NCI-H774 (cell line): Measurements from ENCODE around the gene SURF2.

Experiments
- DNase-seq: peaks from one replicate; lab custom pipeline; 2025; lab: John Stamatoyannopoulos, UW

Gene SURF2

DNA sequence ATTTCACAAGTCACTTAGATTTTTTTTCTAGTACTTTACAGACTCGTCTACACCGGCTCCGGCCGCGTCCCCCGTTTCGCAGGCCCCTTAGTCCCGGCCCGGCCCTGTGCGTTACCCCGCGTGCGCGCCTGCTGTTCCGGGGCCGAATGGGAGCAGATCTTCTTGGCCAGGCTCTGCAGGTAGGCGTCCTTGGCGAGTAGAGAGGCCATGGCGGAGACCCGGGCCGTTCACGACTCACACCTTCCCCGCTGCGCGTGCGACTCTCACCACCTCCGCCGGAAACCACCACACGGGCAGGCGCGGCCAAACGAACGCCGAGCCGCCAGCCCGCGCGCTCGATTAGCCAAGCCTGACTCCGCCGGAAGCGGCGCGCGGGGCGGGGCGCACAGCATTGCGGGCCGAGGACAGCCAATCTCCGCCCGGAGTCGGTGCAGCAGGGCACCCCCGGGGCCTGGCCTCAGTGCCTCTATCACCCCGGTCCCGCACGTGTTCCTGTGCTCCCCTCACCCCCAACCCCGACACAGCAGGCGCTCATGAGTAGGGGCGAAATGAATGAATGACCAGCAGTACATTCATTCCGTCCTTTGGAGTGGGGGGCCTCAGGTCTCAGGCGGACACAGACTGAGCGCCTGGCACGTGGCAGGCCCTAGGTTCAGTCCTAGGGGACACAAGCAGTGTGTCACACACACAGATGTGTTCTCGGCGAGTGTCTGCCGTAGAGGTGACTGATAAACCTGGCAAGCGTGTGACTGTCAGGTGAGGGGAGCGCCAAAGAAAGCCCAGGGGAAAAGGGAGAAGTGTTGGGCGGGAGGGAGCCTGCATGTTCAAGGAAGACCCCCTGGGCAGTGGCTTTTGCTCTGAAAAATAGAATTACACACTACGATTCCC lies 20.2 kb upstream of the SURF2 start, which contains the start of gene SURF6:
SURF6 (minus strand) TSS at position 265 of the 888 bp plus-strand sequence; CDS start at position 209, 56 bp downstream.
- DNase-seq, result peak; percentile 96

- no peak for DNase-seq
These were observed 16.7 kb upstream of the SURF2 start for GRCh38 chr9:133339641-133340040.

DNA sequence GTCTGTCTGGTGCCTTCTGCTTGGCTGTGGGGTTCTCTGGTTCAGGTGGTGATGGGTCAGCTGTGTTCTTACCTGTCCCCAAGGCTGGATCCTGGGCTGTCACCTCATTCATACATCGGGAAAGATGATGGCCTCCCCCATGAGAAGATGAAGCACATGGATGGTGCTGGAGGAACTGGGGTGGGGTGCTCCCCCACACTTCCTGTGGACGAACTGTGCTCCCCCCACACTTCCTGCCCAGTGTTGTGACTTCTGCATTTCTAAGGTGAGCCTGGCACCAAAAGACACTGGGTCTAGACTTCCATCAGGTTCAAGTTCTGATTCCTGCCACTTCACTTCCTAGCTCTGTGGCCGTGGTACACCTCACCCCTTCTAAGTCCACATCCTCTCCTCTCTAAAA lies 16.1 kb upstream of the SURF2 start:
- no peak for DNase-seq

- no peak for DNase-seq
These were observed 15.4 kb upstream of the SURF2 start for GRCh38 chr9:133340916-133341315.

- no peak for DNase-seq
These were observed 14.8 kb upstream of the SURF2 start for GRCh38 chr9:133341369-133342068.

DNA sequence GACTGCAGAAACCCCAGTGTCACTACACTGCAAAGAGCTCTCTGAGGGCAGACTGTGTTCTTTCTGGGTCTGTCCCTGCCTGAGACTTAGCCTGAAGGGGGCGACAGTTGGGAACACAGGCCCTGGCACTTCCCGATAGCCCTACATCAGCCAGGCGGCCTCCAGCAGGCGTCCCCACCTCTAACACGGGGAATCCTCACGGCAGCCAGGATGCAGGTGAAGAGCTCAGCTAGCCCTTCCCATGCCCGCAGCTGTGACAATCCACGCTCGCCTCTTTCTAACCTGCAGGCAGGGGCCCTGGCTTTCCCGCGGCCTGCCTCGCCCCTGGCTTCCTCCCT lies 14.3 kb upstream of the SURF2 start:
- DNase-seq, result no peak

GRCh38 chr9:133342570-133342969 lies 13.8 kb upstream of the SURF2 start:
- DNase-seq, result no peak

DNA sequence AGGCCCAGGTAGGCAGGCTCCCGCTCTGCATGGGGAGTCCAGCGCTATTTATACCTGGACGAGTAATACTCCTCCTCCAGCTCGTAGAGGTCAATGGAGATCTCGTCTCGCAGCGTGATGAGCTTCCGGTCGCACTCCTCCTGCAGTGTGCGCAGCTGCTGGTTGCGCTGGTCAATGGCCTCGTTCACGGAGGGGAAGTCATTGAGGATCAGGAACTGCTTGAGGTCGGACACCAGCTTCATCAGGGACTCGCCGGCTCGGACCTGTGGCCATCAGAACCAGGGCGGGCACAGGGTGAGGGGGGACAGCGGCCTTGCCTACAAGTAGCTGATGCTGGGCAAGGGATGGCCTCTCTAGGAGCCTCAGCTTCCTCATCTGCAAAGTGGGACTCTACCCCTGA lies 12.3 kb upstream of the SURF2 start:
- DNase-seq, result no peak

- DNase-seq, result no peak
These were observed 11.4 kb upstream of the SURF2 start for GRCh38 chr9:133344979-133345378.

DNA sequence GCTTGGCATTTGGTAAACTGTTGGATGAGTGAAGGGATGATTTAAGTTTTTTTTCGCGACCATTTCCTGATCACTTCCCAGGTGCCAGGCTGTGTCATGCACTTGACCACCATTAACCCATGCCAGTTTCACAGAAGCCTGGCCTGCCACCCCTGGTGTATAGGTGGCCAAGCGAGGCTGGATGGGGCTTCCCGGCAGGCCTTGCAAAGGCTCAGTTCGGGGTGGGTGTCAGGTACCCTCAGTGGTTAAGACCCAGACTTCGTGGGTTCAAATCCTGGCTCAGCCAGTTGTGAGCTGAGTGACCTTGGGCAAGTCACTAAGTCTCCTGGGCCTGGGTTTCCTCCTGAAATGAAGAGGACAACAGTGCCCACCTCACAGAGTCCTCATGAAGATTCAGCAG lies 10.8 kb upstream of the SURF2 start:
- no peak for DNase-seq

DNA sequence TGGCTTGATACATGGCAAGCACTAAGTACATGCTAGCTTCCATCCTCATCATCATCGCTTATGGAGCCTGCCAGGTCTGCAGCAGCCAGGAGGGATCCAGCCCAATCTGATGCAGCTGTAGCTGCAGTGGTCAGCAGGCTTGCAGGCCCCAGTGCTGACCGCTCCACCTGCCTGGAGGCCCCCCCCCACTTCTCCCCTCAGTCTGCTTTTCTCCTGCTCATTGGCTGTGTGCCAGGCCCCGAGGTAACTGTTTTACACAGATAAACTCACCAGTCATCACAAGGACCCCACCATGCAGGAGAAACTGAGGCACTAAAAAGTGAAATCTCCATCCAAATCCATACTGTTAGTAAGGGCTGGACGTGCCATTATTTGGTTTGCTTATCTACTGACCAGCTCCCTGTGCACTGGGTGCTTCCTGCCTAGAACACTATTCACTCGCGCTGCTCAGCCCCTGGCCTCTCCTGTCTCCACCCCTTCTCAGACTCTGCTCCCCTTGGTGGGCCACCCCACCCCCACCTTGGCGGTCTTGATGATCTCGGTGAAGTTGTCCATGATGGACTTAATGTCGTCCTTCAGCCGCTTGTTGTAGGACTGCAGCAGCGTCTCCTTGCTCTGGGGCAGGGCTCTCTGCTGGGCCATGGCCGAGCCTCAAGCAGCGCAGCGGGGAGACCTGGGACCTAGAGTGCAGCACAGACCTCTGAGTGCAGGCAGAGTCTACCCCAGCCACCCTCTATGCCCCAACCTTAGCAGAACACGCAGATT lies 10.1 kb upstream of the SURF2 start:
- no peak for DNase-seq

DNA sequence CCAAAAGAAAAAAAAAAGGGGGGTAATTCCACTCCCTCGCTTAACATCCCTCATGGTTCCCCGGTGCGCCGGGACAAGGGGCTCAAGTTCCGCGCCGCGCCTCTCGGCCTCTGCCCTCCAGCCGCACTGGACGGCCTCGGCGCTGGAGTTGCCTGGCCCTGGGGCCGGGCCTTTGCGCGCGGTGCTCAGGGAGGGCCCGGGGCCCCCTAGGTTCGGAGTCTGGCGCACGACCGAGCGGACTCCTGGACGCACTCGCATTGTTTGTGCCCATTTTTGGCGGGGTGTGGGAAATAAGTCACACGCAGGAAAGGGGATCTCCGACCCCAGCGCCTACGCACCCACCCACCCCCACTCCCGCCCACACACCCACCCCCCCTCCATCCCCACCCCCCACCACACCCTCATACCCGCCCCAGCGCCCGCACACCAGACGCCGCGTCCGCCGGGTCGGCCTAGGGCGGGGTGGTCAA lies 8.8 kb upstream of the SURF2 start:
- peak; percentile 44 for DNase-seq

- peak; percentile 96 for DNase-seq
These were observed 8.2 kb upstream of the SURF2 start, which contains the start of the genes MED22 and RPL7A for GRCh38 chr9:133347985-133348717. MED22 (minus strand) TSS chr9:133348131; CDS start chr9:133346662, 1,469 bp downstream. RPL7A (plus strand) TSS chr9:133348218; CDS start chr9:133348244, 26 bp downstream.

DNA sequence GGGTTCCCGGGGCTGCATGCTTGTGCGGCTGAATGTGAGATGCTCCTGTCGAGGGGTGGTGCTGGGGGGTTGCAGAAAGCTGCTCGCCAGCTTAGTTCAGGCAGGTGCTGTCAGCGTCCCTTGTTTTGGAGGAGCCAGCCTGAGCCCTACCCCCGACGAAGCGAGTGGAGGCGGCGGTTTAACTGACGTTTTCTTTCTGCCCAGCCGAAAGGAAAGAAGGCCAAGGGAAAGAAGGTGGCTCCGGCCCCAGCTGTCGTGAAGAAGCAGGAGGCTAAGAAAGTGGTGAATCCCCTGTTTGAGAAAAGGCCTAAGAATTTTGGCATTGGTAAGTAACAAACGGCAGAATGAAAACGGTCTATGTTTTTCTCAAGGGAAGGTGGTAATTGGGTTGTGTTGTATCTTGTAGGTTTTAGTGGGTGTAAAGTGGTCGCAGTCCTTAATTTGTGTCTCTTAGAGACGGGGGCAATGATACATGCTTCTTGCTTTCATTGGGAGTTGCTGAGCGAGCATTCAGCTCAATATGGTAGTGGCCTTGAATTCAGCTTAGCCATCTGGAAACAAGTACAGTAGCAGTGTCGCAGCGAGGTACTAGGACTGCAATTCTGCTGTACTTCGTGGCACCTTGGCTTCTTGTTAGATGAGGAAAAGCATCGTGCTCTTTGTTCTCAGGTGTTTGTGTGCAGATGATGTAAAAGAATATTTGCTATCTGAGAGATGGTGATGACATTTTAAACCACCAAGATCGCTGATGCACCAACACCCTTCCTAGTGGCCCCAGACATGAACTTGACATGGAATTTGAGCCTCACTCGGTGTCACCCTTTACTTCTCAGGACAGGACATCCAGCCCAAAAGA lies 7.4 kb upstream of the SURF2 start:
- DNase-seq, result no peak

DNA sequence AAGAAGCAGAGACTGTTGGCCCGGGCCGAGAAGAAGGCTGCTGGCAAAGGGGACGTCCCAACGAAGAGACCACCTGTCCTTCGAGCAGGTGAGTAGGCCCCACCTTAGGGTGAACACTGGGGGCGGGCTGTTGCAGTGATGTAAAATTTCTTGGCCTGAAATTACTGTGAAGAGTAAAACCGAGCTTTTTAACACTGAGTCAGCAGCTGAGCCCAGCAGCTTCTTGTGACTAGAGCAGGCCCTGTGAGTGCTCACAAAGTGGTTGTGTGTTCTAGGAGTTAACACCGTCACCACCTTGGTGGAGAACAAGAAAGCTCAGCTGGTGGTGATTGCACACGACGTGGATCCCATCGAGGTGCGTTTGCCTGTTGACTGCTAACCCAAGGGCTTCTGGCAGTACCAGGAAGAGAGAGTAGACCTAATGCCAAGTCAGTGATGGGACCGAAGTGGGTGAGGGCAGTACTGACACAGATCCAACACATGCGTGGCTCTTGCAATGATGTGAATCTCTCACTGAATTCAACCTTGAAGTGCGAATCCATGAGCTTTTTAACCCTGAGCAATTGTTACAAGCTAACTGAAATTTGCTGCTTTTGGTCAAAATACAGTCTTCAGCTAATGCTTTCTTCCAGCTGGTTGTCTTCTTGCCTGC lies 6.3 kb upstream of the SURF2 start:
- DNase-seq, result no peak

DNA sequence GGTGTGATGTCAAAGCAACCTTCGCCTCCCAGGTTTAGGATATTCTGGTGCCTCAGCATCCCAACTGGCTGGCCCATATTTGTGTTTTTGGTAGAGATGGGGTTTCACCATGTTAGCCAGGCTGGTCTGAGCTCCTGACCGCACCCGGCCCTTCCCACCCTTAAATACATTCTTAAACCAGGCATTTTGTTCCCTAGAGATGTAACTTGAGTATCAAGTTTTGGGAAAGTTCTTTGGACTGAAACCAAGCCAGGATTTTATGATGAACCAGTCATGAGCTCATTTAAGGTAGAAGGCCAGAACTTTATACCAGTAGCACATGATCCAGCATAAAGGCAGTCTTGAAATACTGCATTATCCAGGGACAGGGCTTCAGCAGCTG lies 4.8 kb upstream of the SURF2 start:
- no peak for DNase-seq

DNA sequence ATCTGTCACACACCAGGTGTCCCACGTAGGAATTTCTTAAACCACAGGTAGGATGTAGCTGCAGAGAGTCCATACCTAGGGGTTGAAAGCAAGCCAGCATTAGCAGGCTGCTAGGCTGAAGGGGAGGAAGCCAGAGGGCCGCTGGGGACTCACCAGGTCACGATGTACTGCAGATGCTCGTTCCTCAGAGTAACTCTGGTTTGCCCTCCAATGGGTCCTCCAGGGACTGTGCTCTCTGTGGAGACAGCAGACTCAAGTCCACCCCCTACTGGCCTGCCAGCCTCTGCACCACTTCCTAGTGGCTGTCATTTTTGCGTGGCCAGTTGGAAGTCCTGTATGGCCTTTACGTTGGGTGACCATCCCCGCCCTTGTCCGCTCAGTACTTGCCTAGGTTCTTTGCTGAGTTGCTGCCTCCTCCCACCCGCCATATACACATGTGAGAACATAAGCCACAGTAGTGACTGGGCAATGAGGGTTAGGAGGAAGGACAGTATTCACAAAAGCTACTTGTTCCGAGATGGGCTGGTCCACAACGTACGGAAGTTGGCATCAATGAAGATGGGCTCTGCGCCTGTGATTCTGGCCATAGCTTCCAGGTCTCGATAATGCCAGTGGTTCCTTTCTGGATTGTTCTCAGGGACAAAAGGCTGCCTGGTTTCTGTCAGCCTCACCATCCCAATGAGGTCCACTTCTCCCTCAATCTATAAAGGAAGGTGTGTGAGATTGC lies 4.3 kb upstream of the SURF2 start:
- no peak for DNase-seq

DNA sequence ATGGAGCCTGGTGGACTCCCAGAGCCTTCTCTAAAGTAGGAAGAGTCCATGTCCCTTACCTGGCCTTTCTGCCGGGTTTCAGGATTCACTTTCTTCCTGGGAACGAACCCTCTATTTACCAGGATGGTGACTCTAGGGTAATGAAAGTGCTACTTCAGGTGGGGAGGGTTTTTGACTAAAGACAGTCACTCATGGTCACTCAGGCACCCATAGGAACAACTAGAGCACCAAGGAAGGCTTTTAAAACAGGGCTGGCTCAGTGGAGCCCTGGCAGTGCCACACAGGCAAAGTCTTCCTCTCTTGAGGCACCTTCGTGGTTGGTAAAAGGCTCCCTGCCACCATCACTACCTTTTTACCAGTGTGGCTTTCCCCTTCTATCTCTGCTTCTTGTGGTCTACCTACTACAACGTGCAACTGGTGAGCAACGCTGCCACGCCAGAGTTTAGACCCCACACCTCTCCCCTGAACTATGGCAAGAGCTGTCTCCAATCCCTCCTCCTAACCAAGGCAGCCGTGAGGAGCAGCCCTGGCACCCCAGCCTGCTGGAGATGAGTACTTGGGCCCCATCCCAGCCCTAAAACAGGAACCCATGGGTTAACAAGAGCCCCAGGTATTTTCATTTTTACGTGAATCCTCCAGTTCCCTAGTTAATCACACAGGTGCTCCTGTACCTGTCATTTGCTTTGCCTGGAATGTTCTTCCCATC lies 3.6 kb upstream of the SURF2 start:
- DNase-seq, result no peak

DNA sequence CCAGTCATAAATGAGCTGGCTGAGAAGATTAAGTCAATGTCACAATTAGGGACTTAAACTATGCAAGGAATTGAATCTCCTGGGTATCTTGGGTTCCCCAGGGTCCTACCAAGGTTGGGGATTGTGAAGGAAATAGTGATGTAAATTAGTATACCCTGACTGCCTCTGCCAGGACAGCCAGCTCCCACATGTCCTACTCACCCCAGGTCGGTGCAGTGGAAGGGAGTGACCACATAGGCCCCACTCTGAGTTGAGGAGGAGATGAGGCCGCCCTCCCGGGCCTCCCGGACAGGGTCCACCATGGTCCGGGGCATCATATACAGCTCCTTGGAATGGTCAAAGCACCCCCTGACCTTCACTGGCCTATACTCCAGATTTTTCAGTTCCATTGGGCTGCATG lies 2.8 kb upstream of the SURF2 start:
- no peak for DNase-seq
